Measurements from ENCODE around the gene LAIR1. TPM values are rescaled to one million over a fixed set of nuclear protein-coding genes. Genes with fewer than 3 reads are reported as not detected.

LAIR1 gene
- total RNA-seq, 1 donor from 2014 or later, result not detected

GRCh38 chr19:54351474-54351873 is 13.3 kb downstream of the LAIR1 start:
- Mint-ChIP-seq H3K9me3 (ENCODE audit: low read depth) (no peaks in the 10 kb centered on the region), H3K27me3 (peaks cover 51% of the 10 kb centered on the region), H3K4me3 (ENCODE audit: low read depth) (no peak overlapping the region), H3K4me1 (ENCODE audit: low read depth) (no peaks in the 10 kb centered on the region), H3K27ac (no peak overlapping the region), H3K36me3 (ENCODE audit: insufficient read depth) (no peaks in the 10 kb centered on the region)
- no peak for DNase-seq (ENCODE audit: low spot score, unreplicated experiment)
- TF ChIP-seq CTCF (IDR thresholded peaks at IDR 0.05; ENCODE audit: unreplicated experiment), result no peak

DNA sequence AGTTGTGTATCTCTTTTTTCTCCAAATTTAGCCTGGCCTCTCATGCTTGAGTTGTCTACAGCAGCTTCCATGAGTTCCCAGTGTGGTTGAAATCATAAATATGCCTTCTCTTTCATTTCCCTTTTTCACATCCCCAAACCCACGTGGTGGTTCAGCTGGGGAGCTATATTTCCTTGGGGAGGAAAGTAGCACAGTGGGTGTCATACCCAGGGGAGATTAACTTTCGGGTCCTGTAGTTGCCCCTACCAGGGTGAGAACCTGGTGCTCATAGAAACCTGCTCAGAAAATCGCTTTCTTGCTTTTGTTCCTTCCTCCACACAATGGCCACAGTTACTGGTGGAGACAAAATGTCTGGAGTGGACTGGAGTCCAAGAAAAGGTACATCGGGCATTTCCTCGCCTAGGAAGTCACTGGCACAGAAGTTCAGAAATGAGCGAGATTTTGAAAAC is 18.8 kb downstream of the LAIR1 start:
- Mint-ChIP-seq H3K4me1 (ENCODE audit: low read depth) (no peaks in the 10 kb centered on the region), H3K27me3 (peaks cover 38% of the 10 kb centered on the region), H3K9me3 (ENCODE audit: low read depth) (no peaks in the 10 kb centered on the region), H3K36me3 (ENCODE audit: insufficient read depth) (no peaks in the 10 kb centered on the region), H3K27ac (no peak overlapping the region), H3K4me3 (ENCODE audit: low read depth) (no peak overlapping the region)
- no peak for TF ChIP-seq CTCF (IDR thresholded peaks at IDR 0.05; ENCODE audit: unreplicated experiment)
- no peak for DNase-seq (ENCODE audit: low spot score, unreplicated experiment)

DNA sequence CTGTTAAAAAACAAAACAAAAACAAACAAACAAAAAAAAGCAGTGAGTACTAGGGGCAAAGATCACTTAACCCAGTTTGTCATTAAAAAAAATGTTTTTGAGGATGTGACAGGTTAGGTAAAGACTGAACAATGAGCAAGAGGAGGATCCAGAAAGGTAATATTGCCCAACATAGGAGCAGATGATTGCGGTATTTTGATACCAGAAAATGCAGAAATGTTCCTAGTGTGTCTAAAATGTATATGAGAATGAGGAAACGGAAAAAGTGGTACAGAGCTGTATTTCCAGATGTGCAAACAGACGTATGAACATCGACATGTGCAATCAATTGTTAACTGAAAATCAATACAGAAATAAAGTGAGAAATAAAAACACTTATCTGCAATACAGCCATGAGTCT is 20.9 kb downstream of the LAIR1 start:
- H3K9me3 Mint-ChIP-seq (ENCODE audit: low read depth), result no peaks in the 10 kb centered on the region
- H3K36me3 Mint-ChIP-seq (ENCODE audit: insufficient read depth), result no peaks in the 10 kb centered on the region
- no peak overlapping the region for H3K27ac Mint-ChIP-seq
- H3K27me3 Mint-ChIP-seq, result peaks cover 30% of the 10 kb centered on the region
- TF ChIP-seq CTCF (IDR thresholded peaks at IDR 0.05; ENCODE audit: unreplicated experiment), result no peak
- H3K4me1 Mint-ChIP-seq (ENCODE audit: low read depth), result no peaks in the 10 kb centered on the region
- no peak for DNase-seq (ENCODE audit: low spot score, unreplicated experiment)
- no peak overlapping the region for H3K4me3 Mint-ChIP-seq (ENCODE audit: low read depth)

DNA sequence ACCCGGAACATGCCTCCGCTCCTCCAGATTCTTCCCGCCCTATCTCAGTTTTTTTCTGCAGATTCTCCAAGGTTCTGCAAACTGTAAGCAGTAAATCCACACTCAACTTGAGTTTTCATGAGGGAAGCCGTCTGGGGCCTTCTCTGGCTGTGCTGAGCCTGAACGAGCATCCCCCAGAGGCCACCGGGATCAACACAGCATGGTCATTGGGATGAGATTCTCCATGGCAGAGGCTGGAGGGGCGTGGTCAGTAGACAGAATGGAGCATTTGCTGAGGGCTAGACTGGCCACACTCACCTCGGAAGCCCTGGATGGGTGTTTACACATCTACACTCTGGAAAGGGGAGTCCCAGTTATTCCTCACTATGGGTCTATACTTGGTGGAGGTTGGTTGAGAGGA is 23.4 kb downstream of the LAIR1 start:
- Mint-ChIP-seq H3K36me3 (ENCODE audit: insufficient read depth) (no peaks in the 10 kb centered on the region), H3K4me3 (ENCODE audit: low read depth) (no peak overlapping the region), H3K27me3 (peaks cover 13% of the 10 kb centered on the region), H3K27ac (no peak overlapping the region), H3K9me3 (ENCODE audit: low read depth) (no peaks in the 10 kb centered on the region), H3K4me1 (ENCODE audit: low read depth) (peaks cover 2% of the 10 kb centered on the region)
- DNase-seq (ENCODE audit: low spot score, unreplicated experiment), result no peak
- TF ChIP-seq CTCF (IDR thresholded peaks at IDR 0.05; ENCODE audit: unreplicated experiment), result no peak

DNA sequence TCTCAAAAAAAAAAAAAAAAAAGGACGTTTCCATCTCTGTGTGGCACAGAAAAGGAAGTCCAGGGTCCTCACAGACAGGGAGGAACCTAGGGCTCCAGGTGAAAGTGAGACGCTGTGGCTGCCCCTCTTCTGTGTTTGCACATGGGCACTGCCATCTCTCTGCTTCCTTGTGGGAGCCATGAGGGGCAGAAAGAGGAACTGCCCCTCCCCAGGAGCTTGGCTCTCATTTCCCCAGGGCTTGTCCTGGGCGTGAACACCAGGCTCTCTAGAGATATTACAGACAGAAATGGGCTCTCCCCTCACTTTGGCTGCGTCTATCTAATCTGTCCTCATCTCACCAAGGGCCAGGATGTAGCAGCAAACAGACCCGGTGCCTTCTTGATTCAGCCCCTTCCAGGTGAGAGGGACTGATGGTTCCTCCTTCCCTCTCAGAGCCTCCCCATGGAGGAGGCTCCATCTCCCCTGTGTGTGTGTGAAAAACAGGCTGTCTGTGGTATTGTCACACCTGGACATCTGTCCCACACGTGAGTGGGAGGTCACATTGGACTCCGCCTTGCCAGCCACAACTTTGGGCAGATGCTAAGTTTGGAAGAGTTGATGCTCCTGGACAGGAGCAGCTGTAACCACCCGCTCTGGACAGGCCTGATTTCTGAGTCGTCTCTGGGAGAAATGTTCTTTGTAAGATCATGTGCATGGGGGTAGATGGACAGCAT is 24.9 kb downstream of the LAIR1 start:
- no peak for TF ChIP-seq CTCF (IDR thresholded peaks at IDR 0.05; ENCODE audit: unreplicated experiment)
- Mint-ChIP-seq H3K4me1 (ENCODE audit: low read depth) (peaks cover 2% of the 10 kb centered on the region), H3K4me3 (ENCODE audit: low read depth) (no peak overlapping the region), H3K27me3 (peaks cover 9% of the 10 kb centered on the region), H3K27ac (no peak overlapping the region), H3K36me3 (ENCODE audit: insufficient read depth) (no peaks in the 10 kb centered on the region), H3K9me3 (ENCODE audit: low read depth) (no peaks in the 10 kb centered on the region)
- DNase-seq (ENCODE audit: low spot score, unreplicated experiment), result no peak

All from progenitor cell of endocrine pancreas (in vitro differentiated cells).